Stimulated activated CD4-positive, alpha-beta T cell treated with anti-CD3 and anti-CD28 coated beads, Interleukin-2, amount 100 ng/mL, for 24 hours (primary cell): ENCODE data around the gene PRCC.

Source experiments
- DNase-seq, 2 donors: peaks; one replicate each; pipeline ENCODE4 v3.0.0-alpha.2; 2020

Gene PRCC

GRCh38 chr1:156765666-156766065 lies 1.7 kb upstream of the PRCC start:
- no peak for DNase-seq

- DNase-seq: no peak
These were observed 836 bp upstream of the PRCC start for GRCh38 chr1:156766298-156767100.

GRCh38 chr1:156767879-156768604 lies 707 bp downstream of the PRCC start:
- peak; percentile 43 to 50 for DNase-seq

- DNase-seq: no peak
These were observed 1.4 kb downstream of the PRCC start for GRCh38 chr1:156768610-156769295.

- no peak for DNase-seq
These were observed 4.9 kb downstream of the PRCC start for GRCh38 chr1:156772222-156772621.

- no peak for DNase-seq
These were observed 5.6 kb downstream of the PRCC start for GRCh38 chr1:156772728-156773497.

- no peak for DNase-seq
These were observed 6.3 kb downstream of the PRCC start for GRCh38 chr1:156773607-156774006.

- no peak for DNase-seq
These were observed 8.5 kb downstream of the PRCC start for GRCh38 chr1:156775799-156776198.

- DNase-seq: no peak
These were observed 9.6 kb downstream of the PRCC start for GRCh38 chr1:156776942-156777341.

- no peak for DNase-seq
These were observed 10.2 kb downstream of the PRCC start for GRCh38 chr1:156777573-156777972.

- no peak for DNase-seq
These were observed 14.4 kb downstream of the PRCC start for GRCh38 chr1:156781585-156782186.

GRCh38 chr1:156785458-156785857 lies 18.1 kb downstream of the PRCC start:
- no peak for DNase-seq

- DNase-seq: no peak
These were observed 19.3 kb downstream of the PRCC start for GRCh38 chr1:156786640-156787039.

GRCh38 chr1:156788136-156788535 lies 20.8 kb downstream of the PRCC start:
- DNase-seq: no peak

- DNase-seq: no peak
These were observed 22.4 kb downstream of the PRCC start for GRCh38 chr1:156789621-156790318.

GRCh38 chr1:156794506-156795373 lies 27.4 kb downstream of the PRCC start:
- no peak for DNase-seq

- DNase-seq: no peak
These were observed 28.0 kb downstream of the PRCC start for GRCh38 chr1:156795374-156795733.

- no peak for DNase-seq
These were observed 28.5 kb downstream of the PRCC start for GRCh38 chr1:156795787-156796186.

GRCh38 chr1:156796340-156797097 lies 29.2 kb downstream of the PRCC start:
- no peak for DNase-seq

GRCh38 chr1:156797212-156797871 lies 30.0 kb downstream of the PRCC start:
- peak; percentile 56 to 57 for DNase-seq
